Pons (tissue), 1 donor: ENCODE results near the gene LZTS2.

ENCODE experiments used
- DNase-seq: peaks from one replicate; pipeline ENCODE4 v3.0.0-alpha.2; 2016; ENCODE audit warnings: low spot score

Gene LZTS2

DNA sequence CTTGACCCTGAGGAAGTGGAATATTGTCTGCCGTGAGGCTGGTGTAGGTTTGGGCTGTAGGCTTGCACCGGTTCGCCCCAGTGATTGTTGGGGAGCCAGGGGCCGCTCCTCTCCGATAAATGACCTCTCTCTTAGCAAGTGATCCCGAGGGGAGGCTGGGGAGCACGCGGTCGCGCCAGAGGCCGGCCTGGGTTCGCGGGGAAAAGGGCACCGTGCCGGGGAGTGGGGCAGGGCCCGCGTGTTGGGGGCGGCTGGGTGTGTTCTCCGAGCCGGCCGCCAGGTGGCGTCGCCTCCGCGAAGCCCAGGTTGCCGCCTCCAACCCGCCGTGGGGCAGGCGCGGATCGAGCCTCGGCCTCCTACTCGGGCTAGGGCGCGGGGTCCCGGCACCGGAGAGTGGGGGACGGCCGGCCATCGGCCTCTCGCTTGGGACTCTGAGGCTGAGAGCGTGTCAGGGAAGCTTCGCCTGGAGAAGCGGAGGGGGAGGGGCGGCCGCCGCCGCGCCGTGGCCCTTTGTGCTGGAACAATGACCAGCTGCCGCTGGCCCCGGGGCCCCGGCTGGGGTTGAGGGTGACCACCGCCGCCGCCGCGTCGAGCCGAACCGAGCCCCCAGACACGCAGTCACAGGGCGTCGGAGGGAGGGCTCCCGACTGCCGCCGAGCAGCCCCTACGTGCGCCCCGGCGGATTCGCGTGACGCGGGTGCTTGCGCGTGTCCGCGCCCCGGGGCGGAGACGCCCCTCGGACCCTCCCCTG is 442 bp upstream of the LZTS2 start:
- DNase-seq, result peak; percentile 74

DNA sequence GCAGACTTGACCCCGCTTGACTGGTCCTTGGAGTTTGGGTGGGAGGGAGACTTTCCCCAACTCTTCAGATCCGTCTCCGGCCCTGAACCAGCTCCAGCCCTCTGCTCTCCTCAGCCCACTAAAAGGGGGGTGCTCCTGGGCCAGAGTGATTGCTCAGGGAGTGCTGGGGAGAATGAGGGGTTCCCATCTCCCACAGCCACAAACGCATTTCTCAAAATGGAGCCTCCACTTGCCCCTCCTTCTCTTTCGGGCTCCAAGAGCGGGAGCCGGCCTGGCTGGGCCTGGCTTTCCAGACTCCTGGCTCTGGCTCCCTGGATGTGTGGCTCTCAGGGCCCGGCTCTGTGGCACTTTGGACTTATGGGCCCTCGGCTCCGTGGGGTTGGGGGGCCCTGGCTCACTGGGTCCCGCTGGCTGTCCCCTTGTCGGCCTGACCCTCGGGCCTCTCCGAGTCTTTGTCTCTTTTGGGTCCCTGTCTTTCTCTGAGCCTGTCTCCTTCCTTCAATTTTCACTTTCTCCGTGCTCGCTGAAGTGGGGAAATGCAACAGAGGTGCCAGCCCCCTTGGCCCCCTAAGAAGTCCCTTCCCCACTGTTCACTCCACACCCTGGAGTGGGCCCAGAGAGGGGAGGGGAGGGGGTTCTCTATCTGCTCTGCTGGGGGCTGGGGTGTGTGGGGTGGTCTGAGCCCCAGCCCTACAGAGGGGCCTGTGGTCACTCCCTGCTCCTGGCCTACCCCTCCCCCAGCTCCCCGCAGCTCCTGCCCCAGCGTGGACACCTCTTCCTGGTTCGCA is 713 bp downstream of the LZTS2 start:
- no peak for DNase-seq

DNA sequence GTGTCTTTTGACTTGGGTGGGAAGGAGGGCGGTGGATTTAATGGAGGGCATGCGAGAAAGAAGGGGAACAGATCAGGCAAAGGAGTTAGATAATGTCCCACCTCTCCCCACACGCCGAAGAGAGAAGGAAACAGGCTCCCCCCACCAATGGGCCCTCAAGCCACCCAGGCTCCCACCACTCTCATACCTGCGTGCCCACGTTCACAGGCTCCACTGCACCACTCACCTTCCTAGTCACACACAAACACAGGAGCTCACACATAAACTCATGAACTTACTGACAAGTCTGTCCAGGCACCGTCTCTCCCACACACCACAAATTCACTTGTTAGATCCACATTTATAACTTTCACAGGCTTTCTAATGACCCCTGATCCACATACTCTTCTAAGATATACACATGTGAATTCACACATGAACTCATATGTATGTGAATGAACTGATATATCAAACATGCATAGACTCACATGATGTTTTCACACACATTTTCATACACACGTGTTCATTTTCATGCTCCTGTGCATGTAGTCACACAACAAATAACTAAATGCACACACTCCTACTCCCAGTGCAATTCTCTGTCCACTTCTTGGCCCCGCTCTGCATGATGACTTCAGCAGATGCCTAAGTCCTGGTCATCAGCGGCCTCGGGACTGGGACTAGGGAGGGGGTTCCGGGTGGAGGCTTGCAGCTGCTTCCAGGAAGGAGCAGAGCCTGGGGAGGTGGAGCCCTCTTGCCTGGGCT is 1.5 kb downstream of the LZTS2 start:
- peak; percentile 91 for DNase-seq

DNA sequence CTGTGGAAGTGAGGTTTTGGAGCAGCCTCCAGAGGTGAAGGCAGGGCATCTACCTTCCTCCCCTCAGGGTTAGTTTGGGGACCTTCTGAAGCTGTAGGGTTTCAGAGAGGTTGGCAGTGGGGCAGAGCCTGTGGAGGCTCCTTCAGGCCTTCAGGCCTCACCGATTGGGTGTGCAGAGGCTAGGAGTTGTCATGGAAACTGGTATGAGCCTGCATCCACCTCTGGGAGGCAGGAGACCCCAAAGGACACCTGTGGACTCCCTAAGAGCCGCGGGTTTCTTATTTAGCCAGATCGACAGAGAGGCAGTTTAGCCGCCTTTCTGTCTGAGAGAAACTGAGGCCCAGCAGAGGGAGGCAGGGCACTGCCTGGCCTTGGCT is 2.0 kb downstream of the LZTS2 start:
- no peak for DNase-seq

DNA sequence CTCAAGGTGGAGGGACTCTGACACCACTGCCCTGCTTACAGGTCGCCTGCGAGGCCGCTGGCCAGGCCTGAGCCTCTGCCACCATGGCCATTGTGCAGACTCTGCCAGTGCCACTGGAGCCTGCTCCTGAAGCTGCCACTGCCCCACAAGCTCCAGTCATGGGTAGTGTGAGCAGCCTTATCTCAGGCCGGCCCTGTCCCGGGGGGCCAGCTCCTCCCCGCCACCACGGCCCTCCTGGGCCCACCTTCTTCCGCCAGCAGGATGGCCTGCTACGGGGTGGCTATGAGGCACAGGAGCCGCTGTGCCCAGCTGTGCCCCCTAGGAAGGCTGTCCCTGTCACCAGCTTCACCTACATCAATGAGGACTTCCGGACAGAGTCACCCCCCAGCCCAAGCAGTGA is 2.8 kb downstream of the LZTS2 start:
- no peak for DNase-seq

DNA sequence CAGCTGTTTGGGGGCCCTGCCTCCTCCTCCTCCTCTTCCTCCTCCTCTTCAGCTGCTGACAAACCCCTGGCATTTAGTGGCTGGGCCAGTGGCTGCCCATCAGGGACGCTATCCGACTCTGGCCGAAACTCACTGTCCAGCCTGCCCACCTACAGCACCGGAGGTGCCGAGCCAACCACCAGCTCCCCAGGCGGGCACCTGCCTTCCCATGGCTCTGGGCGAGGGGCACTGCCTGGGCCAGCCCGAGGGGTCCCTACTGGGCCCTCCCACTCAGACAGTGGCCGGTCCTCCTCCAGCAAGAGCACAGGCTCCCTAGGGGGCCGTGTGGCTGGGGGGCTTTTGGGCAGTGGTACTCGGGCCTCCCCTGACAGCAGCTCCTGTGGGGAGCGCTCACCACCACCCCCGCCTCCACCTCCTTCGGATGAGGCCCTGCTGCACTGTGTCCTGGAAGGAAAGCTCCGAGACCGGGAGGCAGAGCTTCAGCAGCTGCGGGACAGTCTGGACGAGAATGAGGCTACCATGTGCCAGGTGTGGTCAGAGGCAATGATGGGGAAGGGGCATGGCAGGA is 4.1 kb downstream of the LZTS2 start:
- no peak for DNase-seq

DNA sequence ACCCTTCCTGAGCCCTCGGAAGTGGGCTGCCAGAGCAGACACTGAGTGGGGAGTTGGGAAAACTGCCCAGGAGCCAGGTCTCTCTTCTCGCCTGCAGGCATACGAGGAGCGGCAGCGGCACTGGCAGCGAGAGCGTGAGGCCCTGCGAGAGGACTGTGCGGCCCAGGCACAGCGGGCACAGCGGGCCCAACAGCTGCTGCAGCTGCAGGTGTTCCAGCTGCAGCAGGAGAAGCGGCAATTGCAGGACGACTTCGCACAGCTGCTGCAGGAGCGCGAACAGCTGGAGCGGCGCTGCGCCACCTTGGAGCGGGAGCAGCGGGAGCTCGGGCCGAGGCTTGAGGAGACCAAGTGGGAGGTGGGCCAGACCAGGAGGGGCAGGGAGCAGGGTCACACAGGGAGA is 5.8 kb downstream of the LZTS2 start:
- no peak for DNase-seq

DNA sequence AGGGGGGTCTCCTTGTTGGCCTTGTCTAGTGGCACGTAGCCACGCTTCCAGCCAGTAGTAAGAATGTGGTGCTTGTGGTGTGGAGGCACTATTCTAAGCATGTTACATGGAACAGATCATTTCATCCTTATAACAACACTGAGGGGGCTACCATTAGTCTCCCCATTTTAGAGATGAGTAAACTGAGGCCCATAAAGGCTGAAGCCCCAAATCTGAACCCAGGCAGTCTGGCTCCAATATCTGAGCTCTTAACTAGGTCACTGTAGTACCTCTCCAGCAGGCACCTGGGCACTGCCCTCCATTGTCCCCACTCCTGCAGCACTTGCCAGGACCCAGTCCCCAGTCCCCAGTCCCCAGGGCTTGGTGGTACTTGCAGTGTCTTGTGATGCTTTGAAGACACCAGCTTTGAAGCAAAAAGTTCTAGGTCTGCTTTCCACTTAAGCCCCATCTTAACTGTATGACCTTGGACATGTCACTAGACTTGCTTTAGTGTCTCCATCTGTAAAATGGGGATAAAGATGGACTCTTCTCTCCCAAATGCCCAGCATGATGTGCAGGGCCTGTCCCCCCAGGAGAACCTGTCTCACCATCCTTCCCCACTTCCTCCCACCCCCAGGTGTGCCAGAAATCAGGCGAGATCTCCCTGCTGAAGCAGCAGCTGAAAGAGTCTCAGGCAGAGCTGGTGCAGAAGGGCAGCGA is 6.4 kb downstream of the LZTS2 start:
- DNase-seq, result no peak

DNA sequence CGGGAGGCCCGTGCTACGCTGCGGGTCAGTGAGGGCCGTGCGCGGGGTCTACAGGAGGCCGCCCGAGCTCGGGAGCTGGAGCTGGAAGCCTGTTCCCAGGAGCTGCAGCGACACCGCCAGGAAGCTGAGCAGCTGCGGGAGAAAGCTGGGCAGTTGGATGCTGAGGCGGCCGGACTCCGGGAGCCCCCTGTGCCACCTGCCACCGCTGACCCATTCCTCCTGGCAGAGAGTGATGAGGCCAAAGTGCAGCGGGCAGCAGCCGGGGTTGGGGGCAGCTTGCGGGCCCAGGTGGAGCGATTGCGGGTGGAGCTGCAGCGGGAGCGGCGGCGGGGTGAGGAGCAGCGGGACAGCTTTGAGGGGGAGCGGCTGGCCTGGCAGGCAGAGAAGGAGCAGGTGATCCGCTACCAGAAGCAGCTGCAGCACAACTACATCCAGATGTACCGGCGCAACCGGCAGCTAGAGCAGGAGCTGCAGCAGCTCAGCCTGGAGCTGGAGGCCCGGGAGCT is 7.0 kb downstream of the LZTS2 start:
- no peak for DNase-seq

DNA sequence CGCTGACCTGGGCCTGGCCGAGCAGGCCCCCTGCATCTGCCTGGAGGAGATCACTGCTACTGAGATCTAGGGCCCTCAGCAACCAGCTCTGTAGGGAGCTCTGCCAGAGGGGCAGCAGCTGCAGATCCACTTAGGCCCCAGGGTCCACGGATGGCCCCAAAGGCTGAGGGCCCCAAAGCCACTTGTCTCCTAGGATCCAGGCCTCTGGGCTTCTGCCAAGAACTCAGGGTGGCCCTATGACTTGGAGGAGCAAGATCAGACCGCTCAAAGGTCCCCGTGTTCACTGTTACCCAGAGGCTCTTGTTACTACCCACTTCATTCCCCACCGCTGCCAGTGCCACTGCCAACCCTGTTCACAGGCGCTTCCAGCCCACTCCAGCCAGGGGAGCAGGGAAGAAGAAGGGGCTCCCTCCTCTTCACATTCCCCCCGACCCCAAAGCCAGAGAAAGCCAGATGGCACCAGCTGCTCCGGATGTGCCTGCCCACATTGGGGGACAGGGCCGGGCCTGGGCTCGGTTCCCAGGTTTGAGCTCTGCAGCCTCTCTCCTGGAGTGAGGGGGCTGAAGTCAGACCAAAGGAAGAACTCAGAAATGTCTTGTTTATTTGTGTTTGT is 7.6 kb downstream of the LZTS2 start:
- DNase-seq, result no peak

DNA sequence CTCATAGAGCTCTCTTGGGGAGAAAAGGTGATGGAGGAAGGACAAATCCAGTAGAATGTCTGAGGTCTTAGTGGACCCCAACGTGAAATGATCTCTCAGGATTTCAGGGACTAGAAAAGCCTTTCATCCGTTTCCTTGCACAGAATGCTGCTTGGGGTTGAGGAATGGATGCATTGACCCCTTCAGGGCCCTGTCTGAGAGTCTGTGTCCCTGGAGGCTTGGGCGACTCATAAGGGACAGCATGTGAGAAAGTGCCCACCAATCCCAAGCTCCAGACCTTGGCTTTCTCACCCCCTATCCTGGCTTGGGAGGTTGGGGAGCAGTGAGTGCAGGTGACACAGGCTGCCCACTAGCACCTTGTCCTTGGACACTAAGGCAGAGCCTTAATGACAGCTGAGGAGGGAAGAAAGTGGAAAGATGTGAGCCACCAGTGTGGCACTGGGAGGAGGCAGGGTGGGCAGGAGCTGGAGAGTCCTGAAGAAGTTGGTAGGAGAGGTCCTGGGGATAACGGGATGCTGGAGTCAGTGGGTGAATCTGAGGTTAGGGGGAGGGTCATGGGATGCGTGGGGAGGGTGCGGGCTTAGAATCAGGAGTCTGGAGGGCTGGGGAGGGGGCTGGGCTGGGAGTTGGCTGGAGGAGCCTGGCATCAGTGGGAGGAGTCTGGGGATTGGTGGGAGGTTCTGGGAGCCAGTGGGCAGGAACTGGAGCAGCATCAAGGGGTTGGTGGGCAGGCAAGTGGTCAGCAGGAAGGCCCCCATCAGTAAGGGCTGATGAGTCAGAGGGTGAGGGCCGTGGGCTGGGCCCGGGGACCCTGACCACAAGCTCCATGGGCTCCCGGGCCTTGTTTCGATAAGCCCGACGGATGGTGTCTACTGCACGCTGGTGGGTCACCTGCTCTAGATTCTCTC is 8.6 kb downstream of the LZTS2 start:
- peak; percentile 81 for DNase-seq

DNA sequence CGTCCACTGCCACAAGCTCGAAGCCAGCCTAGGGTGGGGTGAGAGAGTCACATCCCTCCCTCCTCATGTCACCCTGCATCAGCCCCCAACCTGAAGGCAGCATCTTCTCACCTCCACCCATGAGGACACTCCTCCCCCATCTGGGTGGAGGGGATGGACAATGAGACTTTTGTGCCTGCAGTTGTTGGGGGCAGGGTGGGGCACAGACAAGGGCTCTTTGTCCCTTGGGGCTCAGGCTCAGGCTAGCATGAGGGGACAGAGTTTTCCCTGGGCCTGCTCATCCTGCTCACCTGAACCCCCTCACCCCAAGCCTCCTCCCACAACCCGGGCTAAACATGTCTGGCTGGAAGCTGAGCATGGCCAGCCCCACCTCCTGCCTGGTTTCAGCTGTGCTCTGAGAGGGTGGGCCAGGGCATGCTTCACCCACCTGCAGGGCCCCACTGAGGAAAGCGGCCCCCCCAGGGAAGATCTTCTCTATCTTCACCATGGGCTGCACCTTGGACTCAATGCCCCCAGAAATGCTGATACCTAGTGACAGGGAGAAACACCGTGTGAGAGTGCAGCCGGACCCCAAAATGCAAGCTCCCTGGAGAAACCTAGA is 9.3 kb downstream of the LZTS2 start:
- DNase-seq, result peak; percentile 96

DNA sequence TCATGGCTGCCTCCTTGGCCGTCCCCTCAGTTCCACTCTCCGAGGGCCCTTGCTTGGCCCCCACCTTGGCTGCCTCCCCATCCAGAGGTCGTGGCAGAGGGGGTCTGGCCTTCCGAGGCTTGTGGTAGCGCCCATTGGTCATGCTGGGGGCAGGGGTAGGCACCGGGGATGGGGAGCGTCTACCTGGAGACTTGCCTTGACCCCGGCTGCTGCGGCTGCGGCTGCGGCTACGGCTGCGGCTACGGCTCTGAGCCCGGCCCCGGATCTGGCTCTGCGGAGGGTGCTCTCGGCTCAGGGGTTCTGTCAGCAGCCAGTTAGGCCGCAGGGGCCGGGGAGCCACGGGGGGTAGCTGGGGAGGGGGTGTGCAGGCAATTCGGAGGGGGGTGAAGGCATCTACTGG is 10.7 kb downstream of the LZTS2 start:
- no peak for DNase-seq

DNA sequence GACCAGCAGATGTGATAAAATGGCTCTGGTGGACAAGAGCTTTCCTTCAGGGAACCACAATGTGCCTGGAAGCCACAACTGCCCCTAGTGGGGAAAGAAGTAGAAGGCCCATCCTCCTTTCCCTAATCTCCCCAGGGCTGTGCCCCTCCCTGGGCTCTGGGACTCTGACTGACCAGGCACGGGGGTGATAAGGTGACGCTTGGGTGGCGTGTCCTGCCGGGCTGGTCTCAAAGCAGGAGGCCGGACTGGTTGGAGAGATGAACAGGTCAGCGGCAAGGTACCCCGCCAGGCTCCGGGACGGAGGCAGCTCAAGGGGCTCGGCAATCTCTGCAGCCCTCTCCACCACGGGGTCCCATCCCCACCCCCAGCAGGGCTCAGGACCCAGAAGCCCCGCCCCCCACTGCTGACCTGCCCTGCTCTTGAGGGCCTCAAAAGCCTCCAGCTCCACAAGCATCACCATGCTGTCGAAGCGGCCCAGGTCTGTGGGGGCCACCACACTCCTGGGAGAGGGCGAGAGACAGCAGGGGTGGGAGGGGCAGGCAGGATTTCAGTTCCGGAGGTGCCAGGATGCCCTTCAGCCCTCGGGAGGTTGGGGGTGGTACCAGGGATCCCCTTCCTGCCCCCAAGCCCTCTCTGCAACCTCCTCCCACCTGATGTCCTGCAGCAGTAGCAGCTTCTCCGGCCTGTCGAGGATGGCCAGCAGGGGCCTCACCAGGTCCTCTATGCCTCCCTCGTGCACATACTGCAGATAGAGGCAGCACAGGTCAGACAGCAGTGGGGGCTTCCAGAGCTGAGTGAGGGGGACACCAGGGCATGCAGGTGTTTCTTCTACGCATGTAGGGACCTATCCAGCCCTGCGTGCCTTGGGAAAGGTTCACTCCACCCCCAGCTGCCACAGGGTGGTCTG is 12.2 kb downstream of the LZTS2 start:
- DNase-seq, result no peak

DNA sequence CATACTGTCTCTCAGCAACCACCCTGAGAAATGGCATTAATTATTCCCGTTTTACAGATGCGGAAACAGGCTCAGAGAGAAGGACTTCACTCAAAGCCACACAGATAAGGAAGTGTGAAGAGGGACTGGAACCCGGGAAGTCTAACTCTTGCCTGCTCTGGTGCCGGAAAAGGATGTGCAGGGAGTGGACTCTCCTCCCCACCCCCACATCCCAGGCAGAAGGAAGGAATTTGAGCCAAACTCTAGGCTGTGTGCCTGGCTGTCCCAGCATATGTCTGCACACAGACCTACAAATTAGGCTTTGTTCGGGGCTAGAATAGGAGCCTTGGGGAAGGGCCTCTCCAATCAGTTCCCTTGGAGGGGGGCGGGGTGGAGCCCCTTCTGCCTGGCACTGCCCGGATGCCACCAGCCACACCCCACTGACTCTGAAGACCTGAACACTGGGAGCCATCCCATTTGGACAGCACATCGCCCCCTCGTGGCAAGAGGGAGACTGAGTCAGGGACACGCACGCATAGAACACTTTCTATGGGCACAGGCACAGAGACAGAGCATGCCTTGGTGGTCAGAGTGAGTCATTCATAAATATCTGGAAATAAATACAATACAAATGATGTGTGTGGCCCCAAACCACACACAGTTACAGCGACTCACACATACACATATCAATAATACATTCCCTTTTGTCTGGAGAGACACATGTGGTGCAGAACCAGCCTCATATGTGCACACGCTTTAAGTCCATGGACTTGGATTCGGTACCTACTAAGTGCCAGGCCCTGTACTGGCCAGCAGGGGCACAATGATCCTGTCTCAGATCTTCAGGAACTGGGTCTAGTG is 13.1 kb downstream of the LZTS2 start:
- DNase-seq, result peak; percentile 100

DNA sequence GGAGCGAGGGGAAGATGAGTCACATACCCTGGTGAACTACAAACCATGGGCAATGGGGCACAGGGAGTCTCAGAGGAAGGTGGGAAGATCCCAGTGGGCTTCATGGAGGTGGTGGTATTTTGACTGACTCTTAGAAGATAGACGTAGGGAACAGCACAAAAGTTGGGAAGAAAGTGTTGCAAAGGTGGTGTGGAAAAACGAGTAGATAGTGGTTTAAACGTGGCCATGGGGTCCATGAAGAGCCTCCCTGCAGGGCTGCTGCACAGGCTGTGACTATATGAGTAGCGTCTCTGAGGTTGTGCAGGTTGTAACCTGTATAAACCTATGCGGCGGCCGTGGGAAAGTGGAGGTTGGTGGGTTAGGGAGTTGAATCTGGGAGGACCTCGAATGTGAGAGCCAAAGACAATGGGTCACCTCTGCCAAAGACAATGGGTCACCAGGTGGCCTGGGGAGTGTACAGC is 13.8 kb downstream of the LZTS2 start:
- no peak for DNase-seq

DNA sequence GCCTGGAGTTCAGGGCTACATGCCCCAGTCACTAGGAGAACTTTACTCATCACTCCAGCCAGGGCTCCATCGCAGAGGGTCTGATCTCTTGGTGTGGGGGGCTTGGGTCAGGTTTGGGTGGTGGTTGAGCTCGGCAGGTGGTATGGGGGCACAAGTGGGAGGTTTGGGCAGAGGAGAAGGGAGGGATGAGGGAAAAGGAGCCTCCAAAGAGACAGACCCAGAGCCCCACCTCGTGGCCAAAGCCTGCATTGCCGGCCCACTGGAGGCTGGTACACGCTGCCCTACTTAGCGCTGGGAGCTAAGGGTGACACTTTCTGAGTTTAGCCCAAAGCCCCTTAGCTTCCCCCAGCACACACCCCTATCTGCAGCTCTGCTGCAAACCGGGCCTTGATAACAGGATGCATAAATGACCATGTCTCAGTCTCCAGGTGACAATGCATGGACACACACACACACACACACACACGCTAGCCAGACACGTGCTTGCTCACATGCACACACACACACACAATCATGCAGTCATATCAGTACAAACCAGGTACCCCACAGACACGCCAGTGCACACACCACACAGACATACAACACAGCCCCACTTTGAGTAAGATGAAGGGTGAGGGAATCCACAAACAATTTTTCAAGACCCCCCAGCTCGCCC is 14.7 kb downstream of the LZTS2 start:
- DNase-seq, result peak; percentile 77
